Sigmoid colon (tissue), 3 donors: ENCODE results near the gene COBL.

Experiments
- CTCF ChIP-seq, 4 experiments: fragments of 450-650 bp in 3 of 4; fragments of 200-600 bp in 1 of 4; IDR thresholded peaks; one replicate each; pipeline ENCODE4 v1.5.1; 2016 to 2019; ENCODE audit warnings: antibody characterized with exemption in 4 of 4, mild to moderate bottlenecking in 3 of 4, moderate library complexity in 2 of 4
- POLR2A ChIP-seq, 2 donors: fragments of 450-650 bp; IDR thresholded peaks; one replicate each; pipeline ENCODE4 v1.6.1; 2016; ENCODE audit warnings: antibody characterized with exemption in 2 of 2, mild to moderate bottlenecking in 2 of 2, moderate library complexity in 2 of 2

GRCh38 chr7:51072281-51072680, 244.3 kb downstream of the COBL start:
- TF ChIP-seq CTCF (IDR thresholded peaks at IDR 0.05) (no peak), POLR2A (IDR thresholded peaks at IDR 0.05) (no peak)
